Measurements from ENCODE around the gene LNX1. TPM values are rescaled to one million over a fixed set of nuclear protein-coding genes. Genes with fewer than 3 reads are reported as not detected.

Gene LNX1
- total and polyA plus RNA-seq, 10 of the 15 experiments (the other 5 are each of a cell fraction or from before 2014, with no cell fraction given), result 0.72 to 1.4 (median 1.0) TPM

- Histone ChIP-seq H3K4me1 (ENCODE audit: control insufficient read depth, insufficient read depth, low read length) (no peaks in the 10 kb centered on the region), H3K27ac (ENCODE audit: control insufficient read depth, insufficient read depth) (no peak overlapping the region), H4K20me1 (ENCODE audit: control insufficient read depth, insufficient read depth) (no peaks in the 10 kb centered on the region), H2AFZ (ENCODE audit: control insufficient read depth, low read depth, low read length) (no peak overlapping the region), H3K79me2 (ENCODE audit: control insufficient read depth, insufficient read depth, low read length) (no peaks in the 10 kb centered on the region), H3K9ac (ENCODE audit: control insufficient read depth, insufficient read depth, low read length) (no peak overlapping the region), H3K36me3 (ENCODE audit: control insufficient read depth in 2 of 2, insufficient read depth in 2 of 2, low read length in 1 of 2) (no peaks in the 10 kb centered on the region), H3K27me3 (replicated peaks in 1 of 2; ENCODE audit: control insufficient read depth in 2 of 2, insufficient read depth in 2 of 2, low read length in 1 of 2) (no peaks in the 10 kb centered on the region), H3K4me3 (no peak overlapping the region), H3K9me3 (replicated peaks; ENCODE audit: control insufficient read depth, insufficient read depth, low read length) (no peaks in the 10 kb centered on the region), H3K4me2 (ENCODE audit: control insufficient read depth, insufficient read depth) (no peak overlapping the region)
- intact Hi-C loops (cut with micrococcal nuclease; ENCODE audit: unreplicated experiment) (no loop called here), in situ Hi-C loops (cut with MboI) (no loop called here)
- CTCF ChIA-PET, result interaction anchor here (1.0 to 1.8 kb wide), 5 partner anchors 8 to 161 kb away, joined by 3 to 9 read pairs (median 5); no protein-coding TSS in a partner anchor
- DNase-seq (ENCODE audit: low read depth, low spot score), result no peak
- no peak for FAIRE-seq
- ATAC-seq, result no peak
- RAD21 ChIA-PET (ENCODE audit: unreplicated experiment), result interaction anchor here (1.5 kb wide), 1 partner anchor 96 kb away, joined by 7 read pairs; no protein-coding TSS in a partner anchor
- BruUV-seq (replicated peaks), result no TSS peak
- SMC1A ChIA-PET (ENCODE audit: uncharacterized antibody, unreplicated experiment), result interaction anchor here (0.7 to 1.5 kb wide), 4 partner anchors 13 to 108 kb away, joined by 3 to 4 read pairs (median 4); no protein-coding TSS in a partner anchor
- WGBS (ENCODE audit: insufficient coverage, insufficient replicate concordance, low lambda C conversion rate, missing lambda C conversion rate), result 0% methylated on average over 1 of the region's 1 CpG
- POLR2A ChIA-PET, result interaction anchor here (1.4 kb wide), 1 partner anchor 14 kb away, joined by 3 read pairs; no protein-coding TSS in a partner anchor
- no peak for TF ChIP-seq SMAD1 (IDR thresholded peaks at IDR 0.05; ENCODE audit: low read depth, partially characterized antibody)
These were observed 46.0 kb downstream of the LNX1 start for GRCh38 chr4:53545273-53545672.

- intact Hi-C loops (cut with micrococcal nuclease; ENCODE audit: unreplicated experiment), result no loop called here
- Histone ChIP-seq H3K27me3 (replicated peaks in 1 of 2; ENCODE audit: control insufficient read depth in 2 of 2, insufficient read depth in 2 of 2, low read length in 1 of 2) (no peaks in the 10 kb centered on the region), H3K4me3 (no peak overlapping the region), H3K9me3 (replicated peaks; ENCODE audit: control insufficient read depth, insufficient read depth, low read length) (no peaks in the 10 kb centered on the region), H2AFZ (ENCODE audit: control insufficient read depth, low read depth, low read length) (no peak overlapping the region), H3K4me1 (ENCODE audit: control insufficient read depth, insufficient read depth, low read length) (no peaks in the 10 kb centered on the region), H3K4me2 (ENCODE audit: control insufficient read depth, insufficient read depth) (no peak overlapping the region), H3K27ac (ENCODE audit: control insufficient read depth, insufficient read depth) (no peak overlapping the region), H3K9ac (ENCODE audit: control insufficient read depth, insufficient read depth, low read length) (no peak overlapping the region), H4K20me1 (ENCODE audit: control insufficient read depth, insufficient read depth) (no peaks in the 10 kb centered on the region), H3K79me2 (ENCODE audit: control insufficient read depth, insufficient read depth, low read length) (no peaks in the 10 kb centered on the region), H3K36me3 (ENCODE audit: control insufficient read depth in 2 of 2, insufficient read depth in 2 of 2, low read length in 1 of 2) (no peaks in the 10 kb centered on the region)
- FAIRE-seq, result no peak
- ChIA-PET CTCF (interaction anchor here (0.6 to 0.7 kb wide), 2 partner anchors 143 to 347 kb away, joined by 3 read pairs; no protein-coding TSS in a partner anchor), POLR2A (no interaction called here), RAD21 (ENCODE audit: unreplicated experiment) (no interaction called here), SMC1A (ENCODE audit: uncharacterized antibody, unreplicated experiment) (interaction anchor here (0.6 to 2.7 kb wide), 3 partner anchors 14 to 64 kb away, joined by 3 to 10 read pairs (median 3); no protein-coding TSS in a partner anchor)
- DNase-seq (ENCODE audit: low read depth, low spot score), result no peak
- BruUV-seq (replicated peaks), result no TSS peak
- ATAC-seq, result no peak
- TF ChIP-seq MTA2 (IDR thresholded peaks at IDR 0.05; ENCODE audit: low read depth), result no peak
- no peak for TF ChIP-seq E2F4 (IDR thresholded peaks at IDR 0.05; ENCODE audit: low read depth, low read length)
- TF ChIP-seq BMI1 (IDR thresholded peaks at IDR 0.05; ENCODE audit: borderline replicate concordance), result no peak
- no peak for TF ChIP-seq E4F1 (IDR thresholded peaks at IDR 0.05; ENCODE audit: borderline replicate concordance, partially characterized antibody)
- TF ChIP-seq BHLHE40 (IDR thresholded peaks at IDR 0.05; ENCODE audit: borderline replicate concordance in 1 of 2, low read depth in 2 of 2, low read length in 1 of 2), result no peak
- in situ Hi-C loops (cut with MboI), result no loop called here
These were observed 47.7 kb downstream of the LNX1 start for GRCh38 chr4:53543561-53543960.

Data from GM12878 (cell line).